Measurements from ENCODE around the gene ANKLE2.
"Not testable (repeated sequence)": the region's sequence is repeated elsewhere in the genome, so short reads cannot be mapped to it uniquely, and the experiment has no call there.

The ANKLE2 gene

GRCh38 chr12:132761921-132762583 is 420 bp upstream of the ANKLE2 start:
- peak overlapping the region; percentile 78 for H3K4me3 ChIP-seq (ENCODE audit: low read depth, low read length)
- DNase-seq (ENCODE audit: low read depth) = peak; percentile 91
- TF ChIP-seq, protein P1, sequence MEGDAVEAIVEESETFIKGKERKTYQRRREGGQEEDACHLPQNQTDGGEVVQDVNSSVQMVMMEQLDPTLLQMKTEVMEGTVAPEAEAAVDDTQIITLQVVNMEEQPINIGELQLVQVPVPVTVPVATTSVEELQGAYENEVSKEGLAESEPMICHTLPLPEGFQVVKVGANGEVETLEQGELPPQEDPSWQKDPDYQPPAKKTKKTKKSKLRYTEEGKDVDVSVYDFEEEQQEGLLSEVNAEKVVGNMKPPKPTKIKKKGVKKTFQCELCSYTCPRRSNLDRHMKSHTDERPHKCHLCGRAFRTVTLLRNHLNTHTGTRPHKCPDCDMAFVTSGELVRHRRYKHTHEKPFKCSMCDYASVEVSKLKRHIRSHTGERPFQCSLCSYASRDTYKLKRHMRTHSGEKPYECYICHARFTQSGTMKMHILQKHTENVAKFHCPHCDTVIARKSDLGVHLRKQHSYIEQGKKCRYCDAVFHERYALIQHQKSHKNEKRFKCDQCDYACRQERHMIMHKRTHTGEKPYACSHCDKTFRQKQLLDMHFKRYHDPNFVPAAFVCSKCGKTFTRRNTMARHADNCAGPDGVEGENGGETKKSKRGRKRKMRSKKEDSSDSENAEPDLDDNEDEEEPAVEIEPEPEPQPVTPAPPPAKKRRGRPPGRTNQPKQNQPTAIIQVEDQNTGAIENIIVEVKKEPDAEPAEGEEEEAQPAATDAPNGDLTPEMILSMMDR (conservative IDR thresholded peaks at IDR 0.05; ENCODE audit: low read depth, low read length) = peak; percentile 22

- no peak for DNase-seq (ENCODE audit: low read depth)
- TF ChIP-seq, protein P1 (conservative IDR thresholded peaks at IDR 0.05; ENCODE audit: low read depth, low read length) = no peak
- peak overlapping the region; percentile 11 for H3K4me3 ChIP-seq (ENCODE audit: low read depth, low read length)
Measured at GRCh38 chr12:132759359-132759758, 2.3 kb downstream of the ANKLE2 start.

GRCh38 chr12:132758825-132759224 is 2.8 kb downstream of the ANKLE2 start:
- H3K4me3 ChIP-seq (ENCODE audit: low read depth, low read length); DNase-seq (ENCODE audit: low read depth): not testable (repeated sequence)

DNA sequence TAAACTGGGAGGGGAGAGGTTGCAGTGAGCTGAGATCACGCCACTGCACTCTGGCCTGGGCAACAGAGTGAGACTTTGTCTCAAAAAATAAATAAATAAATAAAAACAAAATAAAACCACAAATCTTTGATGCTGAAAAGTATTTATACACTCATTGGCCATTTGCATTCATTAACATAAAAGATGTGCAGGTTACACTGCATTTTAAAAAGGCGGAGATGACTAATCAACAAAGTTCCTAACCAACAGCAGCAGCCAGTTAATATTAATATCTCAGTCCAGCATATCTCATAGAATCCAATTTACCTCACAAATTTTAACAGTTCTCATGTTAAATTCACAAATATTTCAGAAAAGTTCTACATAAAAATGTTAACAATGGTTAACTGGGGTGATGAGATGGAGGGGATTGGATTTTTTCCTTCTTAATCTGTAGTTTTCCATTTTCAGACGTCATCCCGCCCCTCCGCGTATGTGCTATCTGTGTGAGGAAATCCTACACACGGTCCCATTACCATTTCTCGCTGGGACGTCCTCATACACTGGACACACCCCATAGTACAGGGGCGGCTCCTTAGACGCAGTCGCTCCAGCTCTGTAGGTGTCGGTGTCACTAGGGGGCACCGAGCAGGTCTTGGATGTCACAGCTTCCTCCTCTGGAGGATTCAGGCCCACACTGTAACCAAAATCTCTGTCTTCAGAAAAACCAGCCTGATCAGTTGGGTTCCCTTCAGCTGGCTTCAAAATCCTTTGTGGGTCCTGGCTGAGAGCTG is 7.3 kb downstream of the ANKLE2 start:
- TF ChIP-seq, protein P1 (conservative IDR thresholded peaks at IDR 0.05; ENCODE audit: low read depth, low read length) = no peak
- no peak for DNase-seq (ENCODE audit: low read depth)
- H3K4me3 ChIP-seq (ENCODE audit: low read depth, low read length) = no peak overlapping the region

GRCh38 chr12:132753670-132754069 is 8.0 kb downstream of the ANKLE2 start:
- H3K4me3 ChIP-seq (ENCODE audit: low read depth, low read length); DNase-seq (ENCODE audit: low read depth): not testable (repeated sequence)

DNA sequence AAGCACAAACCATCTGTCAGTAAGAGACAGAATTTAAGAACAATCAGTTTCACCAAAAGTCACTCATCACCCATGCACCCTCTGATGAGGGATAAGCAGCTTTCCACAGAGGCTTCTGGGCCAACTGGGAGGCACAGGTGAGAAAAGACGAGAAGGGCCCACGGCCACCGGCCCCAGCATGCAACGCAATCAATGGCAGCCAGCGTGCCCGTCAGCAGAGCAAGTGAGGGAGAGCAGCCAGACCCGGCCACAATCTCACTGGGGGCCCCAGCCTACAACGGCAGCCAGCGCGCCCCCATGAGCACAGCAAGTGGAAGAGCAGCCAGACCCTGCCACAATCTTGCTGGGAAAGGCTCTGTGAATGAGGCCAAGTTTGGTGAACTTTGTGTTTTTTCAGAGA is 13.3 kb downstream of the ANKLE2 start:
- DNase-seq (ENCODE audit: low read depth) = no peak
- TF ChIP-seq, protein P1 (conservative IDR thresholded peaks at IDR 0.05; ENCODE audit: low read depth, low read length) = no peak
- H3K4me3 ChIP-seq (ENCODE audit: low read depth, low read length) = no peak overlapping the region

- TF ChIP-seq, protein P1 (conservative IDR thresholded peaks at IDR 0.05; ENCODE audit: low read depth, low read length) = no peak
- no peak overlapping the region for H3K4me3 ChIP-seq (ENCODE audit: low read depth, low read length)
- no peak for DNase-seq (ENCODE audit: low read depth)
Measured at GRCh38 chr12:132747896-132748295, 13.7 kb downstream of the ANKLE2 start.

- H3K4me3 ChIP-seq (ENCODE audit: low read depth, low read length) = no peak overlapping the region
- TF ChIP-seq, protein P1 (conservative IDR thresholded peaks at IDR 0.05; ENCODE audit: low read depth, low read length) = no peak
- no peak for DNase-seq (ENCODE audit: low read depth)
Measured at GRCh38 chr12:132747395-132747794, 14.2 kb downstream of the ANKLE2 start.
